Glutamatergic neuron (in vitro differentiated cells): ENCODE measurements around the gene EZH2. TPM values are rescaled to one million over a fixed set of nuclear protein-coding genes. Genes with fewer than 3 reads are reported as not detected.

Experiments
- DNase-seq: peaks from one replicate; pipeline ENCODE4 v3.0.0; 2022
- H3K27ac Mint-ChIP-seq: one replicate; pipeline ENCODE4 v1.8.0; 2020; ENCODE audit warnings: mild to moderate bottlenecking, mixed read lengths, inconsistent platforms; ENCODE audit not compliant: unreplicated experiment
- H3K27me3 Mint-ChIP-seq: one replicate; pipeline ENCODE4 v1.8.0; 2020; ENCODE audit warnings: mild to moderate bottlenecking, moderate library complexity, mixed read lengths, inconsistent platforms; ENCODE audit not compliant: unreplicated experiment
- H3K36me3 Mint-ChIP-seq: one replicate; pipeline ENCODE4 v1.8.0; 2020; ENCODE audit warnings: mild to moderate bottlenecking, mixed read lengths, inconsistent platforms; ENCODE audit not compliant: unreplicated experiment
- H3K4me1 Mint-ChIP-seq: one replicate; pipeline ENCODE4 v1.8.0; 2020; ENCODE audit warnings: mild to moderate bottlenecking, low read depth, mixed read lengths, inconsistent platforms; ENCODE audit not compliant: unreplicated experiment
- H3K4me3 Mint-ChIP-seq: one replicate; pipeline ENCODE4 v1.8.0; 2020; ENCODE audit warnings: mild to moderate bottlenecking, mixed read lengths, inconsistent platforms; ENCODE audit not compliant: unreplicated experiment
- H3K9me3 Mint-ChIP-seq: one replicate; pipeline ENCODE4 v1.8.0; 2020; ENCODE audit warnings: mild to moderate bottlenecking, moderate library complexity, mixed read lengths, inconsistent platforms; ENCODE audit not compliant: unreplicated experiment
- total RNA-seq: library from RNA; stranded (reverse); fragmentation: NEBNext Ultra II Directional; extraction: Animal tissue kit (Norgen Biotek cat#: 25700); gene quantifications from one replicate; pipeline ENCODE4 v1.2.1, GENCODE V29; 2021; ENCODE audit not compliant: unreplicated experiment
- TF ChIP-seq, protein P1 (sequence below): fragments of 200-600 bp; sonication (generic); IDR thresholded peaks from one replicate; pipeline ENCODE4 v1.5.0; 2021; ENCODE audit not compliant: partially characterized antibody, unreplicated experiment

The EZH2 gene
- total RNA-seq, 1 donor from 2014 or later: 314 TPM

DNA sequence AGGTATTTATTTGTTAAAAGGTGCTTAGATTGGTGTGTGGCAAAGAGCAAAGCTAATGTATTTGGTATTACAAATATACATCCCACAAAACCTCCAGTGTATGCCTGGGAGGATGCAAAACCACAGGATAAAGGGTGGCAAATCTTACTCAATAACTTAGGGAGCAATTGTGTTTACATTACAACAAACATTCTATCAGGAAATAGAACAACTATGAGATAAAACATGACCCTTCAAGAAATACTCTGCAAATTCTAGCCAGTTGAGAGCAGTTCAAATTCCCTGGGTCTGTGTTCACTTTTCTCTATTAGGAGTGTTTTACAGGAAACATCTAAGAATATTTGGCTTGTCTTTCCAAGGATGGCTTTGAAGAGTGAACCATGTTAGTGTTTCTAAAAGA lies 120.5 kb downstream of the EZH2 start:
- Mint-ChIP-seq H3K27ac (no peak overlapping the region), H3K36me3 (no peaks in the 10 kb centered on the region), H3K27me3 (no peaks in the 10 kb centered on the region), H3K4me1 (no peaks in the 10 kb centered on the region), H3K9me3 (no peaks in the 10 kb centered on the region), H3K4me3 (no peak overlapping the region)
- TF ChIP-seq, protein P1, sequence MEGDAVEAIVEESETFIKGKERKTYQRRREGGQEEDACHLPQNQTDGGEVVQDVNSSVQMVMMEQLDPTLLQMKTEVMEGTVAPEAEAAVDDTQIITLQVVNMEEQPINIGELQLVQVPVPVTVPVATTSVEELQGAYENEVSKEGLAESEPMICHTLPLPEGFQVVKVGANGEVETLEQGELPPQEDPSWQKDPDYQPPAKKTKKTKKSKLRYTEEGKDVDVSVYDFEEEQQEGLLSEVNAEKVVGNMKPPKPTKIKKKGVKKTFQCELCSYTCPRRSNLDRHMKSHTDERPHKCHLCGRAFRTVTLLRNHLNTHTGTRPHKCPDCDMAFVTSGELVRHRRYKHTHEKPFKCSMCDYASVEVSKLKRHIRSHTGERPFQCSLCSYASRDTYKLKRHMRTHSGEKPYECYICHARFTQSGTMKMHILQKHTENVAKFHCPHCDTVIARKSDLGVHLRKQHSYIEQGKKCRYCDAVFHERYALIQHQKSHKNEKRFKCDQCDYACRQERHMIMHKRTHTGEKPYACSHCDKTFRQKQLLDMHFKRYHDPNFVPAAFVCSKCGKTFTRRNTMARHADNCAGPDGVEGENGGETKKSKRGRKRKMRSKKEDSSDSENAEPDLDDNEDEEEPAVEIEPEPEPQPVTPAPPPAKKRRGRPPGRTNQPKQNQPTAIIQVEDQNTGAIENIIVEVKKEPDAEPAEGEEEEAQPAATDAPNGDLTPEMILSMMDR: no peak
- DNase-seq: no peak

DNA sequence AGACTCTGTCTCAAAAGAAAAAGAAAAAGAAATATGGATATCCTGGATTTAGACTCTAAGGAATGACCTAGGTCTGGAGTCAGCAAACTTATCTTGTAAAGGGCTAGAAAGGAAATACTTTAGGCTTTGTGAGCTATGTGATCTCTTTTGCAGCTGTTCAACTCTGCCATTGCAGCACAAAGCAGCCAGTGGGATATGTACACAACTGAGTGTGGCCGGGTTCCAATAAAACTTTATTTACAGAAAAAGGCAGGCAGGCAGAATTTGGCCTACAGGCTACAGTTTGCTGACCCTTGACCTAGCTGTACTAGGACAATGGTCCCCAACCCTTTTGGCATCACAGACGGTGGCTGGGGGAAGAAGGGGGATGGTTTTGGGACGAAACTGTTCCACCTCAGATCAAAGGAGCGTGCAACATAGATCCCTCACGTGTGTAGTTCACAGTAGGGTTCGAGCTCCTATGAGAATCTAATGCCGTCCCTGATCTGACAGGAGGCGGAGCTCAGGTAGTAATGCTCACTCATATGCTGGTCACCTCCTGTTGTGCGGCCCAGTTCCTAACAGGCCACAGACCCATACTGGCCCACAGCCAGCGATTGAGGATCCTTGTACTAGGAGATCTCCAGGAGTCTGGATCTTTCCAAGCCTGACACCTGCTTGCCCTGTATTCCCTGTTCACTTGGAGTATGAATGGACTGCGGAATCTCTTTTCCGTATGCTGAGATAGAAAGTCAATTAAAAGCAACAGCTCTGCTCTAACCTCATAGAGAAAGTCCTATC lies 122.4 kb downstream of the EZH2 start:
- Mint-ChIP-seq H3K27me3 (peaks cover 1% of the 10 kb centered on the region), H3K27ac (no peak overlapping the region), H3K9me3 (no peaks in the 10 kb centered on the region), H3K4me3 (no peak overlapping the region), H3K4me1 (no peaks in the 10 kb centered on the region), H3K36me3 (no peaks in the 10 kb centered on the region)
- TF ChIP-seq, protein P1: no peak
- no peak for DNase-seq

Other genes starting within 250 kb of the EZH2 start
- 65.0 TPM for gene CUL1, start 185.4 kb downstream of the EZH2 start, total RNA-seq
- gene PDIA4, start 144.2 kb upstream of the EZH2 start, total RNA-seq: 69.0 TPM
- 17.2 TPM for gene ZNF786, start 206.4 kb upstream of the EZH2 start, total RNA-seq
- 6.5 TPM for gene ZNF425, start 242.0 kb upstream of the EZH2 start, total RNA-seq